ENCODE results near the gene CXCR4.
"Not testable (repeated sequence)": the region's sequence is repeated elsewhere in the genome, so short reads cannot be mapped to it uniquely, and the experiment has no call there.

The CXCR4 gene

GRCh38 chr2:136077107-136077506 lies 40.8 kb downstream of the CXCR4 start:
- DNase-seq, result no peak

- no peak for DNase-seq
Measured at GRCh38 chr2:136075476-136075875, 42.5 kb downstream of the CXCR4 start.

GRCh38 chr2:136072621-136073020 lies 45.3 kb downstream of the CXCR4 start:
- DNase-seq, result no peak

GRCh38 chr2:136071887-136072286 lies 46.1 kb downstream of the CXCR4 start:
- DNase-seq, result not testable (repeated sequence)

GRCh38 chr2:136070913-136071312 lies 47.0 kb downstream of the CXCR4 start:
- no peak for DNase-seq

GRCh38 chr2:136069773-136070172 lies 48.2 kb downstream of the CXCR4 start:
- no peak for DNase-seq

- no peak for DNase-seq
Measured at GRCh38 chr2:136068581-136069227, 49.2 kb downstream of the CXCR4 start.

- DNase-seq, result peak in 2 of 58 donors; percentile 4 to 12
Measured at GRCh38 chr2:136067897-136068580, 49.9 kb downstream of the CXCR4 start.

GRCh38 chr2:136067459-136067858 lies 50.5 kb downstream of the CXCR4 start:
- no peak for DNase-seq

GRCh38 chr2:136065907-136066306 lies 52.0 kb downstream of the CXCR4 start:
- no peak for DNase-seq

- DNase-seq, result peak in 1 of 58 donors; percentile 7
Measured at GRCh38 chr2:136065384-136065783, 52.6 kb downstream of the CXCR4 start.
